Colonic mucosa (tissue), 2 donors: Measurements from ENCODE around the gene PUSL1. TPM values are rescaled to one million over a fixed set of nuclear protein-coding genes. Genes with fewer than 3 reads are reported as not detected.

Source experiments
- microRNA-seq: library from miRNA; unstranded; fragments of <30 nt; microRNA quantifications from one replicate; pipeline ENCODE4, GENCODE V29; 2019
- total RNA-seq, 2 donors: library from RNA; stranded (reverse); fragmentation: NEBNext Ultra II Directional in 1 of 2; extraction: Animal tissue kit (Norgen Biotek cat#: 25700) in 1 of 2; gene quantifications; one replicate each; pipeline ENCODE4 v1.2.1, GENCODE V29; 2021
- donor health status: DM: no; HTN: no; CAD: no.
- donor health status: DM: no; HTN: no; CAD: no.

Gene PUSL1
- total RNA-seq, 2 donors from 2014 or later: 14.3 to 35.8 TPM

Small RNA genes lying within 50 kb of the gene (microRNA-seq; reads per million reads assigned to microRNA genes)
- not detected for gene MIR6726
- gene MIR6727: not detected
- gene MIR6808: not detected

Other genes starting within 250 kb of the PUSL1 start
- gene RNF223, start 234.3 kb upstream of the PUSL1 start, total RNA-seq: 1 to 10 TPM; 5.1 to 5.7 TPM
- 10 to 100 TPM; 18.9 to 36.0 TPM for gene C1orf159, start 192.5 kb upstream of the PUSL1 start, total RNA-seq
- 1 to 10 TPM in 1 of 2 donors, under 1 TPM in 1; 0.64 to 2.3 TPM for gene TTLL10, start 134.7 kb upstream of the PUSL1 start, total RNA-seq
- 1 to 10 TPM in 1 of 2 donors, under 1 TPM in 1; 0.61 to 1.7 TPM for gene TNFRSF18, start 102.0 kb upstream of the PUSL1 start, total RNA-seq
- gene TNFRSF4, start 94.4 kb upstream of the PUSL1 start, total RNA-seq: 1 to 10 TPM; 1.2 to 2.3 TPM
- 100 to 1,000 TPM; 202 to 325 TPM for gene SDF4, start 76.6 kb upstream of the PUSL1 start, total RNA-seq
- gene B3GALT6, start 76.4 kb upstream of the PUSL1 start, total RNA-seq: 10 to 100 TPM in 1 of 2 donors, 1 to 10 TPM in 1; 8.0 to 12.0 TPM
- gene C1QTNF12, start 61.9 kb upstream of the PUSL1 start, total RNA-seq: 10 to 100 TPM; 21.3 to 34.2 TPM
- gene UBE2J2, start 34.7 kb upstream of the PUSL1 start, total RNA-seq: 10 to 100 TPM; 43.1 to 83.3 TPM
- gene SCNN1D, start 28.2 kb upstream of the PUSL1 start, total RNA-seq: 1 to 10 TPM; 1.1 to 2.2 TPM
- gene ACAP3, start 667 bp upstream of the PUSL1 start, total RNA-seq: 10 to 100 TPM; 34.1 to 68.1 TPM
- 100 to 1,000 TPM in 1 of 2 donors, 10 to 100 TPM in 1; 70.6 to 126 TPM for gene INTS11, start 16.1 kb downstream of the PUSL1 start, total RNA-seq
- 10 to 100 TPM; 45.4 to 60.2 TPM for gene CPTP, start 16.2 kb downstream of the PUSL1 start, total RNA-seq
- under 1 TPM; 0.24 to 0.57 TPM for gene TAS1R3, start 22.7 kb downstream of the PUSL1 start, total RNA-seq
- gene DVL1, start 40.8 kb downstream of the PUSL1 start, total RNA-seq: 10 to 100 TPM; 49.9 to 71.3 TPM
- gene MXRA8, start 50.0 kb downstream of the PUSL1 start, total RNA-seq: 10 to 100 TPM in 1 of 2 donors, 1 to 10 TPM in 1; 5.9 to 14.0 TPM
- gene AURKAIP1, start 66.6 kb downstream of the PUSL1 start, total RNA-seq: 100 to 1,000 TPM; 179 to 332 TPM
- 100 to 1,000 TPM in 1 of 2 donors, 10 to 100 TPM in 1; 92.3 to 104 TPM for gene CCNL2, start 90.7 kb downstream of the PUSL1 start, total RNA-seq
- gene MRPL20, start 98.7 kb downstream of the PUSL1 start, total RNA-seq: 100 to 1,000 TPM in 1 of 2 donors, 10 to 100 TPM in 1; 88.1 to 143 TPM
- gene ANKRD65, start 112.7 kb downstream of the PUSL1 start, total RNA-seq: 1 to 10 TPM in 1 of 2 donors, under 1 TPM in 1; 0.57 to 2.0 TPM
- 10 to 100 TPM; 43.5 to 74.0 TPM for gene VWA1, start 127.1 kb downstream of the PUSL1 start, total RNA-seq
- gene ATAD3C, start 141.1 kb downstream of the PUSL1 start, total RNA-seq: under 1 TPM; 0.16 to 0.64 TPM
- gene ATAD3B, start 163.2 kb downstream of the PUSL1 start, total RNA-seq: 10 to 100 TPM; 16.6 to 62.9 TPM
- gene ATAD3A, start 203.6 kb downstream of the PUSL1 start, total RNA-seq: 10 to 100 TPM; 19.6 to 74.0 TPM
- under 1 TPM; 0.77 to 0.91 TPM for gene TMEM240, start 232.0 kb downstream of the PUSL1 start, total RNA-seq